Measurements from ENCODE around the gene WDFY1. TPM values are rescaled to one million over a fixed set of nuclear protein-coding genes. Genes with fewer than 3 reads are reported as not detected.

Gene WDFY1
- total and polyA plus RNA-seq, 2 experiments from 2014 or later: 54.5 to 127 TPM

DNA sequence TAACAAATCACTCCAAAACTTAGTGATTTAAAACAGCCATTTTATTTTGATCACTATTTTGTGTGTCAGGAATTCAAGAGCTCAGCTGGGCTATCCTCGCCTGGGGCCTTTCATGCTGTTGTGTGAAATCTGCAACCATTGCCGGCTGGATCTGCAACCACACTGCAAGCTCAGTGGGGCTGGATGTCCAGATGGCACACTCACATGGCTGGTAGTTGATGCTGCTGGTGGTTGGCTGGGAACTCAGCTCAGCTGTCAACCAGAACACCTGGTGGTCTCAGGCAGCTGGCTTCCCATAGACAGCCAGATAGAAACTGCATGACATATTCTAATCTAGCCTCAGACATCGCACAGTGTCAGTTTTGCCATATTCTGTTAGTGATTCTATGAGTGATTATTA, 77.1 kb downstream of the WDFY1 start:
- Histone ChIP-seq H3K4me1 (ENCODE audit: insufficient read depth) (no peaks in the 10 kb centered on the region), H3K4me2 (no peak overlapping the region), H3F3A (replicated peaks; ENCODE audit: low read depth) (no peaks in the 10 kb centered on the region), H3K27ac (ENCODE audit: low read depth) (no peak overlapping the region), H3K36me3 (ENCODE audit: insufficient read depth) (no peaks in the 10 kb centered on the region; the same call in 1 of the 2 replicates), H3K27me3 (ENCODE audit: insufficient read depth) (no peaks in the 10 kb centered on the region), H3K4me3 (no peak overlapping the region), H3K79me2 (replicated peaks; ENCODE audit: insufficient read depth) (no peaks in the 10 kb centered on the region), H3K9me2 (ENCODE audit: insufficient read depth) (no peaks in the 10 kb centered on the region), H4K20me1 (replicated peaks; ENCODE audit: insufficient read depth) (no peaks in the 10 kb centered on the region), H2AFZ (no peak overlapping the region)
- ATAC-seq (no peak; the same call in 2 of the 3 replicates), DNase-seq (ENCODE audit: low spot score) (no peak)
- no peak overlapping the region for H3K4me3 Mint-ChIP-seq
- H3K27me3 Mint-ChIP-seq (ENCODE audit: insufficient read depth, low read depth, poor library complexity): peaks cover 6% of the 10 kb centered on the region
- no peak overlapping the region for H3K27ac Mint-ChIP-seq
- H3K4me1 Mint-ChIP-seq: peaks cover 3% of the 10 kb centered on the region; the same call in 1 of the 3 replicates
- no peak for TF ChIP-seq POLR2AphosphoS5 (IDR thresholded peaks at IDR 0.05; ENCODE audit: low read depth)
- TF ChIP-seq ZNF462 (CRISPR knock-in tag; IDR thresholded peaks at IDR 0.05): no peak
- no peak for TF ChIP-seq EZH2phosphoT487 (IDR thresholded peaks at IDR 0.05; ENCODE audit: unreplicated experiment)
- TF ChIP-seq REST (IDR thresholded peaks at IDR 0.05; ENCODE audit: unreplicated experiment): no peak
- no peaks in the 10 kb centered on the region for H3K9me3 Mint-ChIP-seq
- H3K36me3 Mint-ChIP-seq (ENCODE audit: low read depth): peaks cover 6% of the 10 kb centered on the region; the same call in 1 of the 3 replicates

Data from GM23338 (cell line).